Jurkat, Clone E6-1 (cell line): ENCODE results near the gene TSR1.

Experiments
- DNase-seq: peaks from one replicate; pipeline ENCODE4 v3.0.0-alpha.2; 2011; ENCODE audit warnings: low read depth, low spot score
- H3K4me3 ChIP-seq: 2 replicates; pipeline ENCODE4 v1.5.1; 2011; ENCODE audit warnings: mild to moderate bottlenecking, low read length, control low read depth, moderate library complexity

The TSR1 gene

GRCh38 chr17:2370211-2370589 lies 33.9 kb upstream of the TSR1 start:
- DNase-seq, result no peak
- no peak overlapping the region for H3K4me3 ChIP-seq

GRCh38 chr17:2369551-2370210 lies 33.4 kb upstream of the TSR1 start:
- H3K4me3 ChIP-seq, result no peak overlapping the region
- DNase-seq, result no peak

GRCh38 chr17:2369039-2369438 lies 32.8 kb upstream of the TSR1 start:
- no peak for DNase-seq
- no peak overlapping the region for H3K4me3 ChIP-seq

- no peak overlapping the region for H3K4me3 ChIP-seq
- DNase-seq, result no peak
These were observed 32.1 kb upstream of the TSR1 start for GRCh38 chr17:2368359-2368758.

GRCh38 chr17:2366747-2367494 lies 30.7 kb upstream of the TSR1 start:
- H3K4me3 ChIP-seq, result no peak overlapping the region
- no peak for DNase-seq

- no peak for DNase-seq
- H3K4me3 ChIP-seq, result no peak overlapping the region
These were observed 28.9 kb upstream of the TSR1 start for GRCh38 chr17:2365132-2365531.

- DNase-seq, result no peak
- no peak overlapping the region for H3K4me3 ChIP-seq
These were observed 28.5 kb upstream of the TSR1 start for GRCh38 chr17:2364763-2365116.

- no peak for DNase-seq
- H3K4me3 ChIP-seq, result no peak overlapping the region
These were observed 27.9 kb upstream of the TSR1 start for GRCh38 chr17:2363851-2364762.

- H3K4me3 ChIP-seq, result no peak overlapping the region
- DNase-seq, result no peak
These were observed 27.1 kb upstream of the TSR1 start for GRCh38 chr17:2363318-2363717.

- DNase-seq, result no peak
- no peak overlapping the region for H3K4me3 ChIP-seq
These were observed 26.6 kb upstream of the TSR1 start for GRCh38 chr17:2362881-2363280.

GRCh38 chr17:2362416-2362815 lies 26.2 kb upstream of the TSR1 start:
- no peak overlapping the region for H3K4me3 ChIP-seq
- no peak for DNase-seq

GRCh38 chr17:2362016-2362415 lies 25.8 kb upstream of the TSR1 start:
- DNase-seq, result no peak
- H3K4me3 ChIP-seq, result no peak overlapping the region

GRCh38 chr17:2361010-2361760 lies 24.9 kb upstream of the TSR1 start:
- DNase-seq, result no peak
- H3K4me3 ChIP-seq, result no peak overlapping the region

- no peak overlapping the region for H3K4me3 ChIP-seq
- DNase-seq, result no peak
These were observed 21.7 kb upstream of the TSR1 start for GRCh38 chr17:2357931-2358434.

GRCh38 chr17:2357237-2357636 lies 21.0 kb upstream of the TSR1 start:
- no peak for DNase-seq
- H3K4me3 ChIP-seq, result no peak overlapping the region

- DNase-seq, result no peak
- H3K4me3 ChIP-seq, result no peak overlapping the region
These were observed 18.1 kb upstream of the TSR1 start for GRCh38 chr17:2354311-2354710.

- no peak for DNase-seq
- H3K4me3 ChIP-seq, result no peak overlapping the region
These were observed 15.0 kb upstream of the TSR1 start for GRCh38 chr17:2351269-2351668.

- H3K4me3 ChIP-seq, result no peak overlapping the region
- no peak for DNase-seq
These were observed 11.8 kb upstream of the TSR1 start for GRCh38 chr17:2347805-2348685.
